K562 (cell line): ENCODE data around the gene IL24. TPM values are rescaled to one million over a fixed set of nuclear protein-coding genes. Genes with fewer than 3 reads are reported as not detected.

Experiments used
- ATAC-seq: fragments of 200-7000 bp; cut with Tn5 transposase; 3 replicates; pipeline ENCODE4 v1.9.1; 2020; ENCODE audit warnings: moderate library complexity
- BruUV-seq: library from RNA; stranded (reverse); fragments of 400-500 nt; replicated peaks from 2 replicates; lab custom pipeline; 2021; lab: Mats Ljungman, UMichigan
- CTCF ChIA-PET: fragments of 300-600 bp; formaldehyde crosslinking; extraction: SDS; loops from one replicate; lab custom pipeline; 2021; ENCODE audit warnings: low intra/inter-chr PET ratio; lab: Yijun Ruan, JAX
- POLR2A ChIA-PET: fragments of 300-600, 350-650 bp; sonication (Branson Sonifier 250); formaldehyde crosslinking; extraction: SDS; loops from one replicate; lab custom pipeline; 2021; ENCODE audit warnings: antibody characterized with exemption, inconsistent platforms; lab: Yijun Ruan, JAX
- DNase-seq, 4 experiments: peaks; one replicate each; pipeline versions ENCODE4 v3.0.0 to v3.0.0-alpha.2; 2011 to 2018; ENCODE audit warnings: low spot score in 3 of 4, mixed read lengths in 3 of 4; ENCODE audit errors: extremely low read depth in 1 of 4
- FAIRE-seq: peaks from 2 replicates; lab custom pipeline; 2011; peaks lifted over from hg19 to GRCh38; lab: Jason Lieb, UNC
- H2AFZ ChIP-seq: 2 replicates; pipeline ENCODE4 v1.6.0; 2011; ENCODE audit warnings: low read depth, low read length, control low read depth, inconsistent platforms
- H3K27ac ChIP-seq: fragments of 200-600 bp; 3 replicates; pipeline ENCODE4 v1.8.0; 2011; ENCODE audit warnings: low read depth, mild to moderate bottlenecking, control low read depth, inconsistent platforms, low read length, moderate library complexity, mixed read lengths; ENCODE audit errors: extremely low read depth
- H3K27me3 ChIP-seq, 2 experiments: fragments of 300-600 bp in 1 of 2; 2 replicates in 1 of 2; 3 replicates in 1 of 2; pipeline versions ENCODE4 v1.6.0 to v1.8.0; 2011; ENCODE audit warnings: inconsistent platforms in 2 of 2, low read length in 2 of 2, mild to moderate bottlenecking in 1 of 2, mixed read lengths in 1 of 2, moderate library complexity in 1 of 2; ENCODE audit not compliant: control insufficient read depth in 2 of 2, insufficient read depth in 2 of 2
- H3K36me3 ChIP-seq: fragments of 300-600 bp; 3 replicates; pipeline ENCODE4 v1.8.0; 2011; ENCODE audit warnings: mild to moderate bottlenecking, low read length, inconsistent platforms; ENCODE audit not compliant: control insufficient read depth, insufficient read depth
- H3K4me1 ChIP-seq, 2 experiments: fragments of 200-600 bp in 1 of 2; replicated peaks in 1 of 2; 2 replicates in 1 of 2; 3 replicates in 1 of 2; pipeline versions ENCODE4 v1.5.1 to v1.8.0; 2011; ENCODE audit warnings: inconsistent platforms in 2 of 2, low read length in 2 of 2, mild to moderate bottlenecking in 1 of 2, mixed read lengths in 1 of 2, moderate library complexity in 1 of 2; ENCODE audit not compliant: control insufficient read depth in 2 of 2, insufficient read depth in 2 of 2
- H3K4me2 ChIP-seq: 2 replicates; pipeline ENCODE4 v1.6.1; 2011; ENCODE audit warnings: low read length, control low read depth, inconsistent platforms, mixed read lengths; ENCODE audit not compliant: insufficient read depth
- H3K4me3 ChIP-seq: fragments of 200-600 bp; sonication (generic), shearing (Covaris generic); 2 replicates; pipeline ENCODE4 v1.5.1; 2016; ENCODE audit warnings: control low read depth, inconsistent platforms
- H3K79me2 ChIP-seq: fragments of 200-600 bp; 3 replicates; pipeline ENCODE4 v1.8.0; 2011; ENCODE audit warnings: low read length, inconsistent platforms; ENCODE audit not compliant: control insufficient read depth, insufficient read depth
- H3K9ac ChIP-seq, 2 experiments: 2 replicates each; pipeline versions ENCODE4 v1.6.0 to v1.6.1; 2011; ENCODE audit warnings: low read depth in 2 of 2, low read length in 2 of 2, control low read depth in 1 of 2, inconsistent platforms in 1 of 2, mild to moderate bottlenecking in 1 of 2, mixed read lengths in 1 of 2; ENCODE audit not compliant: insufficient read depth in 1 of 2
- H3K9me1 ChIP-seq: one replicate; pipeline ENCODE4 v1.6.0; 2011; ENCODE audit warnings: inconsistent platforms, mild to moderate bottlenecking, low read length, moderate library complexity; ENCODE audit not compliant: control insufficient read depth, insufficient read depth
- H3K9me3 ChIP-seq: replicated peaks from 2 replicates; pipeline ENCODE4 v1.5.1; 2011; ENCODE audit warnings: low read depth, low read length, inconsistent platforms; ENCODE audit not compliant: control insufficient read depth, insufficient read depth
- H4K20me1 ChIP-seq: replicated peaks from 2 replicates; pipeline ENCODE4 v1.6.1; 2011; ENCODE audit warnings: low read length, inconsistent platforms, mixed read lengths; ENCODE audit not compliant: control insufficient read depth, insufficient read depth
- CCAR2 ChIP-seq: fragments of 200-400 bp; formaldehyde crosslinking; IDR thresholded peaks from 2 replicates; pipeline ENCODE4 v1.6.1; 2017; ENCODE audit warnings: mild to moderate bottlenecking, low read depth, low read length
- EP400 ChIP-seq: fragments of 450-650 bp; IDR thresholded peaks from 2 replicates; pipeline ENCODE4 v1.6.1; 2017; ENCODE audit warnings: antibody characterized with exemption, mild to moderate bottlenecking, moderate library complexity
- FOXP1 ChIP-seq: sonication (generic); formaldehyde crosslinking; IDR thresholded peaks from 2 replicates; pipeline ENCODE4 v1.8.0; 2022; ENCODE audit warnings: mild to moderate bottlenecking, missing genetic modification reagents
- POLR3G ChIP-seq: IDR thresholded peaks from 2 replicates; pipeline ENCODE4 v1.6.1; 2011; ENCODE audit not compliant: insufficient read length, insufficient replicate concordance; ENCODE audit errors: extremely low read depth
- RAD21 ChIP-seq, 2 experiments: fragments of 250-450 bp in 1 of 2; fragments of 450-650 bp in 1 of 2; sonication (Bioruptor Pico) in 1 of 2; formaldehyde crosslinking in 1 of 2; IDR thresholded peaks in 1 of 2; conservative IDR thresholded peaks in 1 of 2; 2 replicates each; pipeline versions ENCODE4 v1.4.0 to v1.8.0; 2020 to 2022; ENCODE audit warnings: mild to moderate bottlenecking in 2 of 2, moderate library complexity in 1 of 2
- STAG1 ChIP-seq: sonication (generic); formaldehyde crosslinking; IDR thresholded peaks from 2 replicates; pipeline ENCODE4 v1.5.0; 2020; ENCODE audit warnings: missing genetic modification reagents, borderline replicate concordance
- THRAP3 ChIP-seq: fragments of 450-650 bp; IDR thresholded peaks from 2 replicates; pipeline ENCODE4 v1.6.1; 2016; ENCODE audit warnings: mild to moderate bottlenecking, inconsistent platforms, borderline replicate concordance
- ZKSCAN8 ChIP-seq: fragments of 200-800 bp; sonication (Bioruptor generic); IDR thresholded peaks from 2 replicates; pipeline ENCODE4 v1.6.1; 2016; ENCODE audit warnings: missing genetic modification characterization, missing compliant biosample characterization
- ZNF23 ChIP-seq: fragments of 250-450 bp; sonication (Bioruptor Pico); IDR thresholded peaks from 2 replicates; pipeline ENCODE4 v1.4.0; 2020; ENCODE audit warnings: mild to moderate bottlenecking
- ZNF668 ChIP-seq: fragments of 250-450 bp; sonication (Bioruptor Pico); IDR thresholded peaks from 2 replicates; pipeline ENCODE4 v1.8.0; 2022; ENCODE audit warnings: mild to moderate bottlenecking, inconsistent platforms
- WGBS: fragments of 100-300 bp; shearing (Covaris generic); methylation state at CpG from one replicate; pipeline ENCODE4 v1.1.6; 2016; ENCODE audit warnings: low coverage, mixed read lengths; ENCODE audit not compliant: insufficient coverage; ENCODE audit errors: missing lambda C conversion rate; 5-methylcytosine and 5-hydroxymethylcytosine counted together
- in situ Hi-C: fragments of 300-500 bp; cut with MboI; formaldehyde crosslinking; loops from 4 replicates; pipeline ENCODE4 v1.15.0; 2018; ENCODE audit warnings: inconsistent platforms, mixed read lengths
- intact Hi-C: fragments of 100-400 bp; cut with micrococcal nuclease; formaldehyde crosslinking; loops from 2 replicates; pipeline ENCODE4 v1.14.2; 2022
- polyA plus RNA-seq, 8 experiments: library from polyadenylated mRNA; depleted of rRNA in 4 of 8; stranded (reverse) in 5 of 8; unstranded in 3 of 8; fragments of >200 nt; fragmentation: Nextera tagmentation in 2 of 8; fragmentation: Illumina TruSeq in 1 of 8; extraction: Ambion mirVana in 2 of 8; extraction: Trizol in 1 of 8; gene quantifications; 2 replicates each; pipeline versions ENCODE4 v1.2.1 to v1.2.3, GENCODE V29; 2011 to 2014; ENCODE audit warnings: inconsistent platforms in 1 of 8, missing spikeins in 1 of 8
- total RNA-seq, 7 experiments: library from RNA; depleted of rRNA in 6 of 7; stranded (reverse); fragments of >200 nt in 6 of 7; fragmentation: Illumina TruSeq in 2 of 7; extraction: Trizol in 2 of 7; gene quantifications; 2 replicates each; pipeline versions ENCODE4 v1.2.1 to v1.2.3, GENCODE V29; 2011 to 2021; ENCODE audit warnings: low replicate concordance in 1 of 7
- TF ChIP-seq, protein P1 (sequence below), 2 experiments: fragments of 450-650 bp; formaldehyde crosslinking in 1 of 2; IDR thresholded peaks; 2 replicates each; pipeline versions ENCODE4 v1.4.0 to v1.6.1; 2014 to 2020; ENCODE audit warnings: mild to moderate bottlenecking in 2 of 2, borderline replicate concordance in 1 of 2, low read depth in 1 of 2
- TF ChIP-seq, protein P2 (sequence below): sonication (generic); formaldehyde crosslinking; IDR thresholded peaks from 2 replicates; pipeline ENCODE4 v1.8.1; 2022; ENCODE audit warnings: missing genetic modification reagents

Gene IL24
- total and polyA plus RNA-seq, 9 of the 15 experiments (the other 6 are each of a cell fraction or from before 2014, with no cell fraction given) = 0.04 to 0.19 TPM; not detected in 7

DNA sequence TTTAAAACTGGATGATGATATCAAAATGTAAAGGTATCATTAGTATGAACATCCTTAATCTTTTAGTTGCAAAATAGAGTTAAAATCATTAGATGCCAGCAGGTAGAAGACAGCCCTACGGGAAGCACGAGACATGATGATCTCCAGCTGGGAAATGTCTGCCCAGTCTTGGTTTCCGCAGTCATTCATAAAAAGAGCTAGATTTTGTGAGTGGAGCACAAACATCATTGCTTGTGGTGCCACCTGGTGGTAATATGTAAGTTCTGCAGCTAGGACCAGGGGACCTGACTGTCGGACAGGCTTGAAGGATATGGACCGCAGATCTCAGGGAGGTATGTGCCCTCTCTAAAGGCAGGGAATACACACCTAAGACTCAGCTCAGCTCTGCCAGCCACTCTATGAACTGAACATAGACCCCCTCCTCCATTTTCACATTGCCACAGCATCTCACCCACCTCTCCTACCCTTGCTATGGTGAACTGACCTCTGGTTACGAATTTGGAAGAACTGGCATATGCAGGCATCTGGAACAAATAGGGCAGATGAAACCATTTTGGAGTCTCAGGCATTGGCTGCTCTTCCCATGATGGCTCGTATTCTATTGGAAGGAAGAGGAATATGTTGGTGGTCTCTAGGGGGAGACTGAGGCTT lies 15.3 kb downstream of the IL24 start:
- H3K27me3 ChIP-seq = peaks cover 45 to 63% of the 10 kb centered on the region in 2 experiments
- WGBS = 12% methylated on average over 7 of the region's 7 CpGs
- no TSS peak for BruUV-seq
- no peaks in the 10 kb centered on the region for H3K36me3 ChIP-seq
- H3K4me1 ChIP-seq = peaks cover 4 to 12% of the 10 kb centered on the region in 2 experiments; a peak in 3 of 5 replicates
- FAIRE-seq = peak; percentile 99
- H3K9me1 ChIP-seq = no peaks in the 10 kb centered on the region
- no peak overlapping the region for H3K9ac ChIP-seq
- H3K9me3 ChIP-seq = no peaks in the 10 kb centered on the region
- H3K79me2 ChIP-seq = no peaks in the 10 kb centered on the region
- no peak overlapping the region for H2AFZ ChIP-seq
- intact Hi-C loops (loop anchor here (1.0 to 5.0 kb wide), 8 partner anchors 70 to 585 kb away; partner anchors contain the start of gene CR1), in situ Hi-C loops (loop anchor here (5.0 to 25.0 kb wide), 3 partner anchors 175 to 425 kb away; partner anchors contain the start of gene EIF2D)
- DNase-seq = peak; percentile 81 to 89 (median 84)
- ChIA-PET CTCF (interaction anchor here (0.5 to 3.8 kb wide), 23 partner anchors 20 to 653 kb away, joined by 3 to 43 read pairs (median 5); partner anchors contain the start of genes DYRK3 and IL20), POLR2A (interaction anchor here (0.8 to 1.4 kb wide), 4 partner anchors 20 to 280 kb away, joined by 3 to 5 read pairs (median 4); partner anchors contain the start of gene DYRK3)
- H3K4me2 ChIP-seq = no peak overlapping the region
- 0 out of 2 replicates have a peak, but pooled peaks cover 3% of the 10 kb centered on the region for H4K20me1 ChIP-seq
- H3K27ac ChIP-seq = no peak overlapping the region
- ATAC-seq = peak; percentile 81
- no peak overlapping the region for H3K4me3 ChIP-seq
- TF ChIP-seq ZNF668 (CRISPR knock-in tag) (no peak), STAG1 (peak; percentile 90; the same call in 1 of the 2 replicates), FOXP1 (no peak), CCAR2 (no peak), POLR3G (no peak), EP400 (no peak), THRAP3 (no peak), ZKSCAN8 (CRISPR knock-in tag) (no peak), ZNF23 (CRISPR knock-in tag) (no peak), RAD21 (CRISPR knock-in tag; conservative IDR thresholded peaks at IDR 0.05 in 1 of 2, IDR thresholded peaks at IDR 0.05 in 1 of 2) (peak; percentile 87 to 94)
- TF ChIP-seq, protein P1, sequence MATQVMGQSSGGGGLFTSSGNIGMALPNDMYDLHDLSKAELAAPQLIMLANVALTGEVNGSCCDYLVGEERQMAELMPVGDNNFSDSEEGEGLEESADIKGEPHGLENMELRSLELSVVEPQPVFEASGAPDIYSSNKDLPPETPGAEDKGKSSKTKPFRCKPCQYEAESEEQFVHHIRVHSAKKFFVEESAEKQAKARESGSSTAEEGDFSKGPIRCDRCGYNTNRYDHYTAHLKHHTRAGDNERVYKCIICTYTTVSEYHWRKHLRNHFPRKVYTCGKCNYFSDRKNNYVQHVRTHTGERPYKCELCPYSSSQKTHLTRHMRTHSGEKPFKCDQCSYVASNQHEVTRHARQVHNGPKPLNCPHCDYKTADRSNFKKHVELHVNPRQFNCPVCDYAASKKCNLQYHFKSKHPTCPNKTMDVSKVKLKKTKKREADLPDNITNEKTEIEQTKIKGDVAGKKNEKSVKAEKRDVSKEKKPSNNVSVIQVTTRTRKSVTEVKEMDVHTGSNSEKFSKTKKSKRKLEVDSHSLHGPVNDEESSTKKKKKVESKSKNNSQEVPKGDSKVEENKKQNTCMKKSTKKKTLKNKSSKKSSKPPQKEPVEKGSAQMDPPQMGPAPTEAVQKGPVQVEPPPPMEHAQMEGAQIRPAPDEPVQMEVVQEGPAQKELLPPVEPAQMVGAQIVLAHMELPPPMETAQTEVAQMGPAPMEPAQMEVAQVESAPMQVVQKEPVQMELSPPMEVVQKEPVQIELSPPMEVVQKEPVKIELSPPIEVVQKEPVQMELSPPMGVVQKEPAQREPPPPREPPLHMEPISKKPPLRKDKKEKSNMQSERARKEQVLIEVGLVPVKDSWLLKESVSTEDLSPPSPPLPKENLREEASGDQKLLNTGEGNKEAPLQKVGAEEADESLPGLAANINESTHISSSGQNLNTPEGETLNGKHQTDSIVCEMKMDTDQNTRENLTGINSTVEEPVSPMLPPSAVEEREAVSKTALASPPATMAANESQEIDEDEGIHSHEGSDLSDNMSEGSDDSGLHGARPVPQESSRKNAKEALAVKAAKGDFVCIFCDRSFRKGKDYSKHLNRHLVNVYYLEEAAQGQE (IDR thresholded peaks at IDR 0.05; ENCODE audit: borderline replicate concordance) = peak; percentile 88
- TF ChIP-seq, protein P1 (CRISPR knock-in tag; IDR thresholded peaks at IDR 0.05; ENCODE audit: low read depth) = no peak
- TF ChIP-seq, protein P2, sequence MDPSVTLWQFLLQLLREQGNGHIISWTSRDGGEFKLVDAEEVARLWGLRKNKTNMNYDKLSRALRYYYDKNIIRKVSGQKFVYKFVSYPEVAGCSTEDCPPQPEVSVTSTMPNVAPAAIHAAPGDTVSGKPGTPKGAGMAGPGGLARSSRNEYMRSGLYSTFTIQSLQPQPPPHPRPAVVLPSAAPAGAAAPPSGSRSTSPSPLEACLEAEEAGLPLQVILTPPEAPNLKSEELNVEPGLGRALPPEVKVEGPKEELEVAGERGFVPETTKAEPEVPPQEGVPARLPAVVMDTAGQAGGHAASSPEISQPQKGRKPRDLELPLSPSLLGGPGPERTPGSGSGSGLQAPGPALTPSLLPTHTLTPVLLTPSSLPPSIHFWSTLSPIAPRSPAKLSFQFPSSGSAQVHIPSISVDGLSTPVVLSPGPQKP (CRISPR knock-in tag) = no peak
